Tibial nerve (tissue), 4 donors: Measurements from ENCODE around the gene MT3.

ENCODE experiments used
- CTCF ChIP-seq, 5 experiments: fragments of 200-600 bp in 3 of 5; fragments of 450-650 bp in 2 of 5; sonication (generic) in 3 of 5; IDR thresholded peaks; one replicate each; pipeline ENCODE4 v1.5.1; 2016 to 2019; ENCODE audit warnings: antibody characterized with exemption in 5 of 5, mild to moderate bottlenecking in 3 of 5, moderate library complexity in 2 of 5
- EP300 ChIP-seq, 2 donors: sonication (generic); formaldehyde crosslinking; IDR thresholded peaks; one replicate each; pipeline ENCODE4 v1.6.1; 2017; ENCODE audit warnings: antibody characterized with exemption in 2 of 2, mild to moderate bottlenecking in 1 of 2
- POLR2A ChIP-seq, 2 donors: fragments of 450-650 bp; IDR thresholded peaks; one replicate each; pipeline ENCODE4 v1.6.1; 2017; ENCODE audit warnings: antibody characterized with exemption in 2 of 2, mild to moderate bottlenecking in 2 of 2, moderate library complexity in 2 of 2

- TF ChIP-seq CTCF (IDR thresholded peaks at IDR 0.05) (no peak), POLR2A (IDR thresholded peaks at IDR 0.05) (no peak), EP300 (IDR thresholded peaks at IDR 0.05) (no peak)
Observed at GRCh38 chr16:56630134-56630533, 40.8 kb downstream of the MT3 start.
